AG04449 (cell line): ENCODE data around the gene ARMC9.
"Not testable (repeated sequence)": the region's sequence is repeated elsewhere in the genome, so short reads cannot be mapped to it uniquely, and the experiment has no call there.

ENCODE experiments used
- CTCF ChIA-PET: fragments of 350-600 bp; formaldehyde crosslinking; extraction: SDS; loops from one replicate; lab custom pipeline; 2021; ENCODE audit warnings: antibody characterized with exemption; lab: Yijun Ruan, JAX
- POLR2A ChIA-PET: fragments of 400-600, 350-600 bp; formaldehyde crosslinking; extraction: SDS; loops from one replicate; lab custom pipeline; 2020; ENCODE audit warnings: antibody characterized with exemption, inconsistent platforms; lab: Yijun Ruan, JAX
- DNase-seq: peaks from one replicate; pipeline ENCODE4 v3.0.0-alpha.2; 2010; ENCODE audit warnings: low read depth, low spot score
- H3K4me3 ChIP-seq: 2 replicates; pipeline ENCODE4 v1.5.1; 2011; ENCODE audit warnings: low read depth, mild to moderate bottlenecking, control low read depth, low read length
- CTCF ChIP-seq: IDR thresholded peaks from one replicate; pipeline ENCODE4 v1.5.1; 2011; ENCODE audit warnings: mild to moderate bottlenecking, moderate library complexity, low read length, control low read depth, inconsistent platforms; ENCODE audit not compliant: insufficient read depth; ENCODE audit errors: missing control alignments

Gene ARMC9

GRCh38 chr2:231190531-231191197 is 7.8 kb upstream of the ARMC9 start:
- H3K4me3 ChIP-seq = no peak overlapping the region
- POLR2A ChIA-PET = no interaction called here
- TF ChIP-seq CTCF = no peak
- CTCF ChIA-PET = interaction anchor here (0.9 to 13.5 kb wide), 5 partner anchors 11 to 89 kb away, joined by 3 to 336 read pairs (median 3); no protein-coding TSS in a partner anchor
- DNase-seq = no peak

GRCh38 chr2:231191896-231192872 is 6.2 kb upstream of the ARMC9 start:
- peak; percentile 60 for DNase-seq
- ChIA-PET POLR2A (interaction anchor here (0.7 kb wide), 1 partner anchor 30 kb away, joined by 3 read pairs; no protein-coding TSS in a partner anchor), CTCF (interaction anchor here (0.6 to 13.5 kb wide), 32 partner anchors 8 to 289 kb away, joined by 3 to 336 read pairs (median 5); partner anchors contain the start of gene HTR2B)
- no peak overlapping the region for H3K4me3 ChIP-seq
- TF ChIP-seq CTCF = peak; percentile 89

- H3K4me3 ChIP-seq = no peak overlapping the region
- POLR2A ChIA-PET = no interaction called here
- no peak for TF ChIP-seq CTCF
- CTCF ChIA-PET = interaction anchor here (0.9 to 13.5 kb wide), 24 partner anchors 8 to 288 kb away, joined by 3 to 336 read pairs (median 7); no protein-coding TSS in a partner anchor
- DNase-seq = no peak
Measured at GRCh38 chr2:231193216-231193615, 5.2 kb upstream of the ARMC9 start.

DNA sequence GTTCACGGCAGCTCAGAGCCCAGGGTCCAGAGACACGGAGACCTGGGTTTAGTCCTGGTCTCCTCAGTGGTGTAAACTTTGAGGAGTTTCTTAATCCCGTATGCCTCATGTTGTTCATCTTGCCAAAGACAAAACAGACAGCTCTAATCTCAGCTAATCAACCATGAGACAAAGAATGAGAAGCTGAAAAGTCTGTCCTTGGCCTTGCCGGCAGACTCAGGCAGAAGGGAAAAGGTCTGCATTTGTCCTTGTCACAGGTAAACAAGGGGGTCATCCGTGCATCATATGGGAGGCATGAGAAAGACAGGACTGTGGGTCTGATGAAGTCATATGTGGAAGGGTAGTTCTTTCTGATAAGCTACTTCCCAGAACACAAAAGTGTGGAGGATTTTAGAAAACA is 1.8 kb upstream of the ARMC9 start:
- CTCF ChIA-PET = interaction anchor here (0.7 to 13.5 kb wide), 4 partner anchors 11 to 95 kb away, joined by 3 to 336 read pairs (median 4); no protein-coding TSS in a partner anchor
- DNase-seq = no peak
- POLR2A ChIA-PET = no interaction called here
- no peak overlapping the region for H3K4me3 ChIP-seq
- no peak for TF ChIP-seq CTCF

GRCh38 chr2:231197196-231197595 is 1.2 kb upstream of the ARMC9 start:
- POLR2A ChIA-PET, H3K4me3 ChIP-seq, DNase-seq: not testable (repeated sequence)
- CTCF ChIA-PET = interaction anchor here (0.7 to 13.5 kb wide), 4 partner anchors 26 to 96 kb away, joined by 3 to 336 read pairs (median 12); no protein-coding TSS in a partner anchor

DNA sequence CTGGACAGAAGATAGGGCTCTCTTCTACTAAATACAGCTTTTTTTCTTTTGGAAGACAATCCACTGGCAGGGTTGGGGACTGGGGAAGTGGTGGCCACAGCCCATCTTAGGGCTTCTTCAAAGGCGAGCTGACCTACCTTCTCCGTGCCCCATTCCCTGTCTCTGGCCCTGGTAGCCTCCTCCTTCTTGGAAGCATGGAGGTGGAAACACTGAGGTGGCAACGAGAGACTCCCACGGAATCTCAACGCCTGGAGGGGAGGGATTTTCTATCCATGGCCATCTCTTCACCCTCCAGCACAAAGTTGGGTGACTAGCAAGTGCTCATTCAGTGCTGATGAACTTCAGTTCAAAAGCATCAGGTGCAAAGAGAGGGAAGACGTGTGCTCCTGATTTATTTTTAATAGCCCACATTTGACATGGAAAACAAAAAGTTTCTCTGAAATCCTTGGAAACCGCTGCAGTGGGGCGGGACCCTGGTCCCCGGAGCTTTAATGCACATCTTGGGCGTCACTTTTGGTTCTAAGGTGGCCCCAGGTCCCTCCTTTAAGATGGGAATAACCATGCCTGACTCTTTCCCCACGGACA is 633 bp upstream of the ARMC9 start:
- CTCF ChIA-PET = interaction anchor here (1.1 to 13.5 kb wide), 5 partner anchors 12 to 141 kb away, joined by 3 to 336 read pairs (median 9); partner anchors contain the start of gene PSMD1
- DNase-seq = no peak
- no peak for TF ChIP-seq CTCF
- peak overlapping the region; percentile 98 for H3K4me3 ChIP-seq
- POLR2A ChIA-PET = interaction anchor here (0.7 kb wide), 1 partner anchor 327 kb away, joined by 3 read pairs; no protein-coding TSS in a partner anchor
